GM19324 (cell line): ENCODE results near the gene ADGRG3.

Experiments
- ATAC-seq: cut with Tn5 transposase; IDR thresholded peaks from one replicate; pipeline ENCODE4 v1.9.1; 2021; ENCODE audit warnings: mild to moderate bottlenecking, moderate library complexity; ENCODE audit not compliant: unreplicated experiment, low FRiP score

ADGRG3 gene

GRCh38 chr16:57677622-57678369, 9.7 kb downstream of the ADGRG3 start:
- ATAC-seq: no peak

GRCh38 chr16:57679016-57679415, 10.9 kb downstream of the ADGRG3 start:
- ATAC-seq: no peak

GRCh38 chr16:57679767-57680482, 11.8 kb downstream of the ADGRG3 start:
- ATAC-seq: no peak

- no peak for ATAC-seq
Observed at GRCh38 chr16:57680842-57681375, 12.8 kb downstream of the ADGRG3 start.

- ATAC-seq: no peak
Observed at GRCh38 chr16:57681950-57682728, 14.0 kb downstream of the ADGRG3 start.

- ATAC-seq: no peak
Observed at GRCh38 chr16:57682809-57683635, 14.9 kb downstream of the ADGRG3 start.

- no peak for ATAC-seq
Observed at GRCh38 chr16:57683636-57684545, 15.8 kb downstream of the ADGRG3 start.

GRCh38 chr16:57684626-57685358, 16.7 kb downstream of the ADGRG3 start:
- ATAC-seq: no peak

GRCh38 chr16:57685633-57686032, 17.5 kb downstream of the ADGRG3 start:
- ATAC-seq: no peak

- ATAC-seq: no peak
Observed at GRCh38 chr16:57686577-57686976, 18.5 kb downstream of the ADGRG3 start.

- no peak for ATAC-seq
Observed at GRCh38 chr16:57687363-57687929, 19.3 kb downstream of the ADGRG3 start.

GRCh38 chr16:57688487-57688986, 20.4 kb downstream of the ADGRG3 start:
- no peak for ATAC-seq

- no peak for ATAC-seq
Observed at GRCh38 chr16:57688987-57689761, 21.1 kb downstream of the ADGRG3 start.

GRCh38 chr16:57689762-57690558, 21.9 kb downstream of the ADGRG3 start:
- ATAC-seq: no peak

- ATAC-seq: no peak
Observed at GRCh38 chr16:57690782-57691471, 22.8 kb downstream of the ADGRG3 start.

GRCh38 chr16:57692636-57693035, 24.5 kb downstream of the ADGRG3 start:
- ATAC-seq: no peak
